Measurements from ENCODE around the gene PACS1.

GRCh38 chr11:66155387-66156073 lies 85.5 kb downstream of the PACS1 start:
- TF ChIP-seq POLR2AphosphoS5 (IDR thresholded peaks at IDR 0.05; ENCODE audit: low read depth, low read length): no peak
- TF ChIP-seq SIN3A (IDR thresholded peaks at IDR 0.05; ENCODE audit: borderline replicate concordance, insufficient read depth, low read length): no peak

All from PFSK-1 (cell line).